Stimulated activated CD8-positive, alpha-beta memory T cell treated with anti-CD3 and anti-CD28 coated beads, Interleukin-4, amount 100 ng/mL, for 4 hours (primary cell): ENCODE results near the gene PLA1A.
"Not testable (repeated sequence)": the region's sequence is repeated elsewhere in the genome, so short reads cannot be mapped to it uniquely, and the experiment has no call there.

ENCODE experiments used
- DNase-seq, 2 donors: peaks; one replicate each; pipeline ENCODE4 v3.0.0-alpha.2; 2020; ENCODE audit warnings: low read depth in 2 of 2, low spot score in 1 of 2

PLA1A gene

DNA sequence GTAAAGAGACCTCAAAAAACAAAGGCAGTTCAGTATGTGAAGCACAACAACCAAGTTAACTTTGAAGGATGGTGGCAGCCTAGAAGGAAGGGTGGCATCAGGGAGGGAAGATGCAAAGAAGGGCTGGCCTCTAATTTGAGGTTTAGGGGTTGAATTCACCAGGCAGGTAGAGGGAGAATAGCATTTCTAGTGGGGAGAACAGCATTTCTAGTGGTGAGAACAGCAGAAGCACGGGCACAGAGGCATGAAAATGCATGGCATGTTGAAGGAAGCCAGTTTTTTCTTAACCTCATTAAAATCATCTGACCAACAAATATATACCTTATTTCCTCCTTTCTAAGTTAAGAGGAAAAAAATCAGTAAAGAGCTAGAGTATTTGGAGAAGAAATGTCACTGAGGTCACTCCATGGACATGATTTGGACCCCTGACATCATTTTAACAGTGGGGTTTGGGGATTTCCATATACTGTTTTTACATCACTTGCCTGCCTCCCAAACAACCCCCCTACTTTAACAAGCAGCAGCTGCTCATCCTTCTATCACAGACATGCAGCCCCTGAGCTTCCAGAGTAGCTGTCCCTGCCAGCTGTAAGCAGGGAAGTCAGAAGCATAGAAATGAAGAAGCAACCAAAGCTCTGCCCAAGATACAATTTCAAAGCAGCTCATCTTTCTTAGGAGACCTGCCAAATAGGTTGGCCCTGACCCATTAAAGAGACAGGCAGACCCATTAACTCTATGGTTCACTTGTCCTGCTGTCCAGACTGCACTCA lies 65.1 kb downstream of the PLA1A start:
- DNase-seq, result no peak

DNA sequence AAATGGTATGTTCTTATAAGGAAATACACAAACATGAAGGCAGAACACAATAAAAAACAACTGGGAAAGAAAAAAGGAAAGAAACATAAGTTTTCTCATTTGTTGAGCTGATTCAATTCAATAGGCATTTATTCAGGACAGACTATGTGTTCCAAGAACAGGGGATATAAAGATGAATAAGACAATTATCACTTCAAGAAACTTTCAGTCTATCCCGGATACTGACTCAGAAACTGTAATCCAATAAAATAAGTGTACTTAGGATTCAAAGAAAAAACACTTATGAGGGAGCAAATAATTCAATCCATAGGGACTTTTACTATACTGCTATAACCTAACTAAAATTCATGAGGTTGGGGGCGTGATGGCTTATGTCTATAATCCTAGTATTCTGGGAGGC lies 66.2 kb downstream of the PLA1A start:
- DNase-seq, result no peak

DNA sequence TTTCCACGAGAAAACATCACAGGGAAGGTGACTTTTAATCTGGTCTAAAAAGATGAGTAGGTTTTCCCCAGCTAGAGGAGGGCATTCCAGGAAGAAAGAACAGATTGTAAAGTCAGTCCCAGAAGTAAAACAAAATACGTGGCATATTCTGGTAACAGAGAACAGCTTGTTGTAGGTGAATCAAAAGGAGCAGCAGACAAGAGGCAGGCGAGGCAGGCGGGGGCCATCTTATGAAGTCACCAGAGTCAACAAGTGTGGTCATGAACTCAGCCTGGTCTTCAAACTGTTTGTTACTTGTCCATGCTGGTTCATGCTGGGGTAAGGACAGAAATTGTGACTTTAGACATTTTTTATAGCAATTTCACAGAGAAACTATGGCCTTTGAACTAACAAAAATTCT lies 66.7 kb downstream of the PLA1A start:
- DNase-seq, result no peak

DNA sequence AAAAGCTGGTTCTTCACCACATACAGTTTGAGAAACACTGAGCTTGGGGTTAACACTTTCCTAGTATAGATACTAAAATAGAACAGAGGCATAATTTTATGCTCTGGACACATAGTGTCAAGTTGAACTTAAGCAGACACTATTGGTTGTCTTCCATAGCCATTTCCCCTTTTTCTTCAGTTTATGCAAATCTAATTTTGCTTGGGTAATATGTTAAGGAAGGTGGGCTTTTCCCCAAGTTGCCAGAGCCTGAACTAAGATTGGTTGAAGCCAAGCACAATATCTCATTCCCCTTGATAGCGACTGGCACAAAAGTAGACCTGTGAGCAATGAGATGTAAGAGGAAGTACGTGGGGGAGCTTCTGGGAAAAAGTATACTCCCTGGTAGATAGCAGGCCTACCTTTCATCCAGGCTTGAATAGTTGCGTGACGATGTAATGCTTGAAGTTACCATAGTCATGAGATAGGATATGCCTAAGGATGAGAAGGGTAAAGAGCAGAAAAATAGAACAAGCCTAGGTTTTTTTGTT lies 67.2 kb downstream of the PLA1A start:
- no peak for DNase-seq

DNA sequence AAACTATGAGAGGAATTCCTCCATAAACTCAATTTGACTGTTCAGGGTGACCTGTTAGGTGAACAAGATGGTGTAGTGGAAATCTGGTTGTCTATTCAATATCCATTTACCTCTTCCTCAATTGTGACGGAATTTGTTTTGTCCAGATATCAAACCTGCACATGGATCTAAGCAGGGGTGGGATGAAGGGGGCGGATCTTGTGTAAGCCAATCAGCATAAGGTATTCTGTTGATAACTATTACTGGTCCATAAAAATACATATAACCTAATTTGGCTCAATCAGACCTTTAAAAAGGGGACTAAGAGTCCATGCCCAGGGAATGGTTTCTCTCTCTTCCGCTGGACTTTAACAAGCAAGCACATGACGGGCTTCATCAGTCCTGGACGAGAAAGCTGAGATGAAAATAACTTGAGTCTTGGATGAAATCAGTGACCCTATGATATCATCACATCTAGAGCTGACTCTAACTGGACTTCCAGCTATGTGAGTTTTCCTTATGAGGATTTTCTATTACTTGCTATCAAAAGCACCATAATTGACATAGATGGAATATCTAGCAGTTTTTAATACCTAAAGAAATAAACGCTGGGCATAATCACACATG lies 68.4 kb downstream of the PLA1A start:
- DNase-seq, result no peak

DNA sequence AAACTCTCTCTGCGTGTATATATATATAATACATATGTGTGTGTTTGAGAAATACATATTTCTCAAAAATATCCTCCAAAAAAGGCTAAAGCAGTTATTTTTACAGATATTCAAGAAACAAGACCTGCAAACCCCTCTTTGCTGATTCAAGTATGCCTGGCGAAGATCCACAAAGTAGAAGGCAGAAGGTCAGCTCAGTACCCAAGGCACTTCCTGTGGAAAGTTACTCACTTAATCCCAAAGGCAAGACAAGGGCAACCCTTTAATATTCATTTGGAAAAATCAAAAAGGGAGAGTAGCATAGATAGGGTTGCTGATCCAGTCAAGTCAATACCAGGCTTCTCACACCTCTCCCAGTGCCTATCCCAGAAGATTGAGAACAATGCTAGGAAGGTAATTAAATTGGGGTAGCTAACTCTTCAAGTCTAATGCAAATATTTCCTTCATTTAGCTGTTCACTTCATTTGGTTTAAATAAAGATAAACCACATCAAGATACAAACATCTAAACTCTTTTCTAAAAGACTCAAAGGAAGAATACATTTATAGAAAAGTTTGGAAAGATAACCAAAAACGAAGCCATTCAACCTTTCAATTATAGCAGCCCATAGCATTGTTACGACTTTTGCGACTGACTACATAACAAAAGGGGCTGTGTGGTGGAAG lies 72.4 kb downstream of the PLA1A start:
- DNase-seq, result no peak

DNA sequence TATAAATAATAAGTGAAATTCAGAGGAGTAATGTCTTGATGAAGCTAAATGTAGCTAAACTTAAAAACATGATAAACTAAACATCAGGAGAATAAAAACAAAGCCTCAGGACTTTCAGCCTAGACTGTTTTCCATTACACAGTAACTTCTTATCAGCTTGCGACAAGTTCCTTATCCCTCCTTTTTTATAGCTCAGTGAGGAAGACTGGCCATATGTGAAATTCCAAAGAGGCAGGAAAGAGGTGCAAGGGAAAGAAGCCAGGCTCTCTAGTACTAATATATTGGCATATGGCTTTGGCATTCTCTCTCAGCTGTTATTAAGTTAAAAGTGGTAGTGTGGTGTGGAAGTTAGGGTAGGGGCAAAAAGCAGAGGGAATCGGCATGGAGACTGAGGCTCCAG lies 75.1 kb downstream of the PLA1A start:
- DNase-seq, result no peak

DNA sequence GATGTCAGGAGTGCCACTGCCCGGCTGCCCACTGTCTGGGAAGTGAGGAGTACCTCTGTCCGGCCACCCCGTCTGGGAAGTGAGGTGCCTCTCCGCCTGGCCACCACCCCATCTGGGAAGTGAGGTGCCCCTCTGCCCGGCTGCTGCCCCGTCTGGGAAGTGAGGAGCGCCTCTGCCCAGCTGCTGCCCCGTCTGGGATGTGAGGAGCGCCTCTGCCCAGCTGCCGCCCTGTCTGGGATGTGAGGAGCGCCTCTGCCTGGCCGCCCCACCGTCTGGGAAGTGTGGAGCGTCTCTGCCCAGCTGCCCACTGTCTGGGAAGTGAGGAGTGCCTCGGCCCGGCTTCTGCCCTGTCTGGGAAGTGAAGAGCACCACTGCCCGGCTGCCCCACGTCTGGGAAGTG lies 76.2 kb downstream of the PLA1A start:
- no peak for DNase-seq

DNA sequence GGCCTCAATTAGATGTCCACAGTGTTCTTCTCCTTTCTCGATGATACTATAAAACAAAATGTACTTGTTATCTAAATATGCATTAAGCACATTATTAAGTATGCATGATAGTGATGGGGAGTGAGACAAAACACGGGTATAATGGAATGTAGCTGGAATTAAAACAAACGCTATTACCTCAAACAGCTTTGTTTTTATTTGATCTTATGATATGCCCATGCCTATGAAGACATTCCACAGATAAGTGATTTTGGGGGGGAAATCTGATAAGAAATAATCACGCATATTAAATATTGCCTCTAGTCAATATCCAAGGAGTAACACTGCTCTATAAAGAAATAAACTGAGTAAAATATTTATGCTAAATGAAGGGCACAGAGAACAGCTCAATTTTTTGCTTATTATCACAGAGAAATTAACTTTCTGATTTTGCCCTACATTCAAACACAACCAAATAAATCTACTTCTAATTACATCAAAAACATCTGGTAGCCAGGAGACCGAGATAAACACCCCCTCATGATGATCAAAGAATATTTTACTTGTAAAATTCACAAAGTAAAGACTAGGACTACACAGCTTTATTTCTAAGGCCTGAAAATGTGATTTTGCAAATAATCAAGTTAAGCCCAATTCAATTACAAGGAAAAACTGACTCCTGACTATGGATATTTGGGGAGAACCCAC lies 77.6 kb downstream of the PLA1A start:
- DNase-seq, result no peak

DNA sequence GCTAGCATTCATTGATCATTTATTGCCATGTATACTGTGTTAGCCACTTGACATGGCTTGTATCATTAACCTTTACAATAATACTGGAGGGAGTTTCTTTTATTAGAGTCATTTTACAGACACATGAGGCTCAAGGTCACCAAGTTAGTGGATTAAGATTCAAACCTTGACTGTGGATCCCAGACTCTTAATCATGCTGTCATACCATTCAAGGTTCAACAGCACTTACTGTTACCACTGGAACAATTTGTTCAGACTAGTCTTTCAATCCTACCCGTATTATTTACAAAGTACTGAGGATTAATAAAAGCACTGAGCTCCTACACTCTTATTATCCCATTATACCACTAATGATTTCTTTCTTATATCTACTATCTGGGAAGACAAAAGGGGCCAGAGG lies 78.3 kb downstream of the PLA1A start:
- DNase-seq, result no peak

DNA sequence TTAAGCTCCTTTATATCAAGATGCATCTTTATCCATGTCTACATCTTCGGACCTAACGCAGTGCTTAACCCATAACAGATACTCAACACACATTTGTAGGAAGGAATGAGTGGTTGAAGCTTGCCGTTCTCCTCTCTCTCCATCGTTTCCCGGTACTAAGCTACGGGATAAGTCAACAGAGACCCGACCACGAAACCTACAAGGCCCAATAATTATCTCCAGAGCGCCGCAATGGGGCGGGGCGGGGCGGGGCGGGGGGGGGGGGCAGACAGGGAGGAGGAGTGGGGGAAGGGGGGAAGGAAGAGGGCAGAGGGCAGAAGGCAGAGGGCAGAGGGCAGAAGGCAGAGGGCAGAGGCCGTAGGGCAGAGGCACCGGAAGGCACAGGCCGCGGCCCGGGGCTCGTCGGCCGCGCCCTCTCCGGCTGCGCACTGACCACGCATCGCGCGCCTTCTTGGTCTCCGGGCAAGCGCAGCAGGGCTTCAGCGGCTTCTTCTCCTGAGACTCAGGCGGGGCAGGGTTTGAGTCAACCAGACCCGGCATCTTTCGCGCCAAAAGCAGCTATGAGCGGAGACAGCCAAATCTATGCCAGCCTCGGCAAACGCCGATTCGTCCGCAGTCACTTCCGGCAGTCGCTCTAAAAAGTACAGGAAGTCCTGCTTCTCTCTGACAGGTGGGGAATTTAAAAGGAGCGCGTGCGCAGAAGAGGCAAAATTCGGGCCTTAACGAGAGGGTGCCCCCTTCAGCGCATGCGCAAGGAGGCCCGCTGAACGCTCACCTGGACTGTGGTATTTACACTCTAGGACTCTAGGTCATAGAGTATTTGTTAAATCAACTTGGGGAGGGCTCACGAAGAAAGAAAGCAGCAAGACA lies 79.3 kb downstream of the PLA1A start, which contains the start of gene COX17:
Gene COX17 (minus strand): TSS at position 636 of the 870 bp plus-strand sequence. CDS start 96 bp downstream, at position 540.
- peak; percentile 88 to 91 for DNase-seq

DNA sequence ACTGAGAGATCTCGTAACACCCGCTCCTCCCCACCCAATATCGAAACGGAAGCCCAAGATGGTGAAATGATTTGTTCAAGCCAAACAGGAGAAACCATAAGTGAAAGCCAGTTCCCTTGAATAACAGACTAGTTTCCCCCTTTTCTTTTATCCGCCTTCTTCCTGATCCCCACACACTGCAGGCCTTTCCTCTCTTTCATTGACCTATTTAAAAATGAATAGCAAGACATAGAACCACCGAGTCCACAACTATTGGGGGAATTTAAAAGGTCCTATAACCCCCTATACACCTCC lies 79.9 kb downstream of the PLA1A start:
- no peak for DNase-seq

DNA sequence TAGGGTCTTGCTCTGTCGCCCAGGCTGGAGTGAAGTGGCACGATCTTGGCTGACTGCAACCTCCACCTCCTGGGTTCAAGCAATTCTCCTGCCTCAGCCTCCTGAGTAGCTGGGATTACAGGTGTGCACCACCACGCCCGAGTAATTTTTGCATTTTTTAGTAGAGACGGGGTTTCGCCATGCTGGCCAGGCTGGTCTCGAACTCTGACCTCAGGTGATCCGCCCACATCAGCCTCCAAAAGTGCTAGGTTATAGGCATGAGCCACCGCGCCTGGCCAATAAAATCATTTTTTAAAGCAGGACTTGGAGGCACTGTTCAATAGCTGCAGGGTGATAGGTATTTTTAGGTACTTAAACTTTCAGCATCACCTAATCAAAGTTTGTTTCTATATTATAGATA lies 80.5 kb downstream of the PLA1A start:
- not testable (repeated sequence) for DNase-seq
